Gastrocnemius medialis (tissue), 4 donors: ENCODE results near the gene GDF11. TPM values are rescaled to one million over a fixed set of nuclear protein-coding genes. Genes with fewer than 3 reads are reported as not detected.
A peak's percentile ranks its signal among the peaks of the same experiment; 100 is the strongest.

Experiments used
- ATAC-seq, 2 donors: fragments of 150-250 bp; one replicate each; pipeline ENCODE4 v1.9.1; 2016
- DNase-seq, 2 donors: peaks; one replicate each; pipeline ENCODE4 v3.0.0-alpha.2; 2019
- H3K27ac ChIP-seq, 4 donors: fragments of 200-600 bp; sonication (generic); 1 replicate in 1 of 4; 2 replicates in 3 of 4; pipeline ENCODE4 v1.5.1; 2016 to 2018; ENCODE audit warnings: mild to moderate bottlenecking in 2 of 4, moderate library complexity in 1 of 4
- H3K27me3 ChIP-seq, 3 donors: fragments of 200-600 bp; sonication (generic) in 2 of 3; 1 replicate in 1 of 3; 2 replicates in 2 of 3; pipeline versions ENCODE4 v1.5.1 to v1.6.0; 2016 to 2019; ENCODE audit warnings: mild to moderate bottlenecking in 1 of 3, moderate library complexity in 1 of 3
- H3K36me3 ChIP-seq, 2 donors: fragments of 200-600 bp; sonication (generic) in 1 of 2; one replicate each; pipeline ENCODE4 v1.5.1; 2017 to 2018
- H3K4me1 ChIP-seq, 2 donors: fragments of 200-600 bp; sonication (generic) in 1 of 2; one replicate each; pipeline ENCODE4 v1.5.1; 2016 to 2017; ENCODE audit warnings: mild to moderate bottlenecking in 2 of 2
- H3K4me3 ChIP-seq, 4 donors: fragments of 200-600 bp; sonication (generic) in 3 of 4; 1 replicate in 1 of 4; 2 replicates in 3 of 4; pipeline ENCODE4 v1.5.1; 2016 to 2019; ENCODE audit warnings: mild to moderate bottlenecking in 2 of 4
- H3K9me3 ChIP-seq, 3 donors: fragments of 200-600 bp; sonication (generic) in 2 of 3; 1 replicate in 1 of 3; 2 replicates in 2 of 3; pipeline ENCODE4 v1.5.1; 2016 to 2019
- POLR2A ChIP-seq, 2 donors: fragments of 450-650 bp; IDR thresholded peaks; one replicate each; pipeline ENCODE4 v1.6.1; 2017; ENCODE audit warnings: antibody characterized with exemption in 2 of 2, mild to moderate bottlenecking in 2 of 2, moderate library complexity in 2 of 2
- in situ Hi-C, 4 donors: fragments of 200-750 bp; cut with MboI; loops; one replicate each; pipeline versions ENCODE4 v1.15.0 to v1.8.0; 2017; ENCODE audit warnings: low sequenced_read_pairs in 4 of 4
- intact Hi-C: fragments of 100-400 bp; cut with DNase I; formaldehyde crosslinking; loops from one replicate; pipeline ENCODE4 v1.15.1; 2023; ENCODE audit warnings: low total_unique reads
- total RNA-seq, 4 donors: library from RNA; depleted of rRNA; stranded (reverse); fragments of >200 nt; gene quantifications; one replicate each; pipeline versions ENCODE4 v1.1.0 to v1.2.3, GENCODE V29; 2016
- TF ChIP-seq, protein P1 (sequence below), 5 experiments: fragments of 450-650 bp in 3 of 5; fragments of 200-600 bp in 2 of 5; sonication (generic) in 2 of 5; IDR thresholded peaks in 4 of 5; conservative IDR thresholded peaks in 1 of 5; 1 replicate in 4 of 5; 2 replicates in 1 of 5; pipeline ENCODE4 v1.5.1; 2016 to 2019; ENCODE audit warnings: antibody characterized with exemption in 5 of 5, mild to moderate bottlenecking in 3 of 5, moderate library complexity in 3 of 5

GDF11 gene
- total RNA-seq, 4 donors from 2014 or later, result 0.17 to 4.4 (median 1.1) TPM

DNA sequence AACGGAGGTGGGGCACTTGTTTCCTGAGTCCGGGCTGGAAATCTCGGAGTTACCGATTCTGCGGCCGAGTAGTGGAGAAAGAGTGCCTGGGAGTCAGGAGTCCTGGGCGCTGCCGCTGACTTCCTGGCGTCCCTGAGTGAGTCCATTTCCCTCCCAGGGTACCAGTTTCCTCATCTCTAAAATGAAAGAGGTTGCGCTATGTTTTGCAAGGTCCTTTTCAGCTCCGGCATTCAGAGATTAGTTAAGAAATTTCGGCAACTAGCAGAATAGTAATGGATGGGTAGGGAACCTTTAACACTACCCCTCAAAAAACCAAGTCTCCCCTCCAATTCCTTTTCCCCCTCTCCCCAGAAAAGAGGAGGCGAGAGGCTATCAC lies 26.4 kb upstream of the GDF11 start:
- in situ Hi-C loops (loop anchor here in 2 of 4 donors (5.0 to 25.0 kb wide), 2 partner anchors 39 to 1729 kb away; partner anchors contain the start of gene HOXC10 (in 1 of the 2)), intact Hi-C loops (loop anchor here (5.0 to 10.0 kb wide), 2 partner anchors 506 to 548 kb away; partner anchors contain the start of genes COQ10A, NABP2 and RNF41)
- Histone ChIP-seq H3K4me3 (peak overlapping the region; percentile 69 to 95 (median 81)), H3K27ac (peak overlapping the region; percentile 95 to 100 (median 99)), H3K36me3 (no peaks in the 10 kb centered on the region), H3K4me1 (peaks cover 78 to 86% of the 10 kb centered on the region in 2 donors), H3K9me3 (no peaks in the 10 kb centered on the region), H3K27me3 (no peaks in the 10 kb centered on the region)
- TF ChIP-seq, protein P1, sequence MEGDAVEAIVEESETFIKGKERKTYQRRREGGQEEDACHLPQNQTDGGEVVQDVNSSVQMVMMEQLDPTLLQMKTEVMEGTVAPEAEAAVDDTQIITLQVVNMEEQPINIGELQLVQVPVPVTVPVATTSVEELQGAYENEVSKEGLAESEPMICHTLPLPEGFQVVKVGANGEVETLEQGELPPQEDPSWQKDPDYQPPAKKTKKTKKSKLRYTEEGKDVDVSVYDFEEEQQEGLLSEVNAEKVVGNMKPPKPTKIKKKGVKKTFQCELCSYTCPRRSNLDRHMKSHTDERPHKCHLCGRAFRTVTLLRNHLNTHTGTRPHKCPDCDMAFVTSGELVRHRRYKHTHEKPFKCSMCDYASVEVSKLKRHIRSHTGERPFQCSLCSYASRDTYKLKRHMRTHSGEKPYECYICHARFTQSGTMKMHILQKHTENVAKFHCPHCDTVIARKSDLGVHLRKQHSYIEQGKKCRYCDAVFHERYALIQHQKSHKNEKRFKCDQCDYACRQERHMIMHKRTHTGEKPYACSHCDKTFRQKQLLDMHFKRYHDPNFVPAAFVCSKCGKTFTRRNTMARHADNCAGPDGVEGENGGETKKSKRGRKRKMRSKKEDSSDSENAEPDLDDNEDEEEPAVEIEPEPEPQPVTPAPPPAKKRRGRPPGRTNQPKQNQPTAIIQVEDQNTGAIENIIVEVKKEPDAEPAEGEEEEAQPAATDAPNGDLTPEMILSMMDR (IDR thresholded peaks at IDR 0.05 in 4 of 5, conservative IDR thresholded peaks at IDR 0.05 in 1 of 5), result no peak
- TF ChIP-seq POLR2A (IDR thresholded peaks at IDR 0.05), result peak in 1 of 2 donors; percentile 4
- DNase-seq (no peak), ATAC-seq (peak in 1 of 2 donors; percentile 4)

DNA sequence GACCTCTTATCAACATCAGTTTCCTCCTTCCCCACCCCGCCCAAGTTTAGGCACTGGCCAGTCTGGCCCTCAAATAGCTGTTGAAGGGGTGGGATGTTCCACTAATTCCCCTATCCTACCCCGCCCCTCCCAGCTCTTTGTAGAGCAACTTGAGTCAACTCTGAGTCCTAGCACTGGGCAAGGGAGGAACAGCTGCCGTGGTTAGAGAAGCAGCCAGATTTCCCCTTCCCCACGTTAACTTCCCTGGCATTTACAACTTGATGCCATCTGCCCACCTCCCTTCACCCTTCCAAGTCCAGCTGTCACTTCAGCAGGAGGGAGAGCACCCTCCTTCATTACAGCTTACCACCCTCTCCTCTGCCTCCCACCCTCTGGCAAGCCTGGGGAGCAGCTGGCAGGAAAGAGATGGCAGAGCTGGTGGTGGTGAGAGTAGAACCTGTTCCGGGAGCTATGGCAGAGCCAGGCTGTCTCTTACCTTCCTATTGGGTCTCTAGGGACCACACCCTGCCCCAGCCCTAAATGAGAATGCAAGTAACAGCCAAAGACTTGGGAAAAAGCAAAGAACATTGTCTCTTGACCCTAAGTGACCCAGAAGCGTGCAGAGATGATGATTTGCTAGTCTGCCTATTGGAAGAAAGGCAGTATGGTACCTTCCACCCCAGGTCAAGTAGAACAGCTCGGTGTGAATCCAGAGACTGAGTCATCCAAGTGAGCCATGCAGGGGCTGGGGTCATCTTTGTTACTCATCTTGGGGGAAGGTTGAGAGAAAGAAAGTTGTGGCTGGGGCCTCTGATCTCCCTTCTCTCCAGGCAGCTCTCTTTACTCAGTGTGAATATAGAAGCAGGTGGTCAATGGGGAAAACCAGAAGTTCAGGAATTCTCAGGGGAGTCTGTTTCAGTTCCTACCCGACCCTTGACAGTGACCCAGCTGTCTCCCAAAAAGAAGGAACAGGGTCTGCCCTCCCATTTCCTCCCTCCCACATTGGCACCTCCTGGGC lies 25.6 kb upstream of the GDF11 start:
- intact Hi-C loops (loop anchor here (5.0 to 10.0 kb wide), 2 partner anchors 505 to 547 kb away; partner anchors contain the start of genes COQ10A, NABP2 and RNF41), in situ Hi-C loops (loop anchor here in 2 of 4 donors (5.0 to 25.0 kb wide), 2 partner anchors 40 to 1730 kb away; partner anchors contain the start of gene HOXC10 (in 1 of the 2))
- no peak for ATAC-seq
- peak in 1 of 2 donors; percentile 49 for DNase-seq
- Histone ChIP-seq H3K27me3 (no peaks in the 10 kb centered on the region), H3K4me1 (peaks cover 74 to 83% of the 10 kb centered on the region in 2 donors), H3K4me3 (peak overlapping the region; percentile 69 to 95 (median 81)), H3K36me3 (no peaks in the 10 kb centered on the region), H3K27ac (peak overlapping the region; percentile 95 to 100 (median 99)), H3K9me3 (no peaks in the 10 kb centered on the region)
- no peak for TF ChIP-seq POLR2A (IDR thresholded peaks at IDR 0.05)
- TF ChIP-seq, protein P1 (IDR thresholded peaks at IDR 0.05 in 4 of 5, conservative IDR thresholded peaks at IDR 0.05 in 1 of 5), result no peak

DNA sequence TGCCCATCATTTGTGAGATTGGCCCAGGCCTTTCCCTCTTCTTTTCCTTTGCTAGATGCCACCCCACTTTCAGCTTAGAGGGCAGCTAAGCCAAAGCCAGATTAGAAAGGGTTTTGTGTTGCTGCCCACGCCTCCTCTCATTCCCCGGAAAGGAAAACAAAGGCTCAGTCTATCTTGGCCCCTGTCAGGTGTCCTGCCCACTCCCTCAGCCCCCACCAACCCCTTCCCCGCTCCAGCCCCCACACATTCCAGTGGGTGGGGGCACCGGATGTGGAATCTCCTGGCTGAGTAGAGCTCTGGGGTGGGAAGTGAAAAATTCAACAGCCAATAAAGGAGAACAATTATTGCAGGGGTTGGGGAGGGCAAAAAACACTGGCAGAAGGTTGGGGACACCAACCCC lies 24.9 kb upstream of the GDF11 start:
- H3K27me3 ChIP-seq, result no peaks in the 10 kb centered on the region
- peak overlapping the region; percentile 95 to 100 (median 99) for H3K27ac ChIP-seq
- peaks cover 67 to 75% of the 10 kb centered on the region in 2 donors for H3K4me1 ChIP-seq
- H3K36me3 ChIP-seq, result no peaks in the 10 kb centered on the region
- no peak for TF ChIP-seq POLR2A (IDR thresholded peaks at IDR 0.05)
- TF ChIP-seq, protein P1 (IDR thresholded peaks at IDR 0.05 in 4 of 5, conservative IDR thresholded peaks at IDR 0.05 in 1 of 5), result no peak
- no peaks in the 10 kb centered on the region for H3K9me3 ChIP-seq
- DNase-seq (no peak), ATAC-seq (no peak)
- in situ Hi-C loops (loop anchor here in 2 of 4 donors (5.0 to 25.0 kb wide), 2 partner anchors 41 to 1731 kb away; partner anchors contain the start of gene HOXC10 (in 1 of the 2)), intact Hi-C loops (loop anchor here (5.0 to 10.0 kb wide), 2 partner anchors 504 to 547 kb away; partner anchors contain the start of genes COQ10A, NABP2 and RNF41)
- H3K4me3 ChIP-seq, result peak overlapping the region in 1 of 4 donors; percentile 8

DNA sequence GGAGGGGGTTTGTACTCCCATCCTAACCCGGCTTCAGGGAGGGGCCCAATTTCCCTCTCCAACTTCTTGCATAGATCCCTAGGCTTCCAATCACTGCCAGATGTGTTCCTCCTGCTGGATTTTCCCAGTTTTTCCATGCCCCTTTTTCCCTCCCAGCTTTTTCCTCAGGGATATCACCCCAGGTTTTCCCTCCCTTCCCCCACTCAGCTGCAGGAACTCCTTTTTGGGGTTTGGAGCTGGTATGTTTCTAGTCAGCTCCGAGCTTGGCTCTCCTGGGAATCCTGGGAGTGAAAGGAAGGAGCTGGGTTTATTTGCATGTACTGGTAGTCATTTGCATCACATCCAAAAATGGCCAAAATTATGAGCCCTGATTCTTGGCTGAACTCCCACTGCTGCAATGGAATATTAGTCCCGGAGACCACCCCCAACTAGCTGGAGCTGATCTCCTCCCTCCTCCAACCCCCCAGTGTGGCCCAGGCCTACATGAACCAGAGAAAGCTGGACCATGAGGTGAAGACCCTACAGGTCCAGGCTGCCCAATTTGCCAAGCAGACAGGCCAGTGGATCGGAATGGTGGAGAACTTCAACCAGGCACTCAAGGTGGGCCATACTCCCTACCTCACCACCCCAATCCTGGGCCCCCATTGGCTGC lies 24.2 kb upstream of the GDF11 start:
- TF ChIP-seq POLR2A (IDR thresholded peaks at IDR 0.05), result no peak
- TF ChIP-seq, protein P1 (IDR thresholded peaks at IDR 0.05 in 4 of 5, conservative IDR thresholded peaks at IDR 0.05 in 1 of 5), result no peak
- Histone ChIP-seq H3K27me3 (no peaks in the 10 kb centered on the region), H3K4me1 (peaks cover 65 to 75% of the 10 kb centered on the region in 2 donors), H3K9me3 (no peaks in the 10 kb centered on the region), H3K36me3 (no peaks in the 10 kb centered on the region), H3K4me3 (no peak overlapping the region), H3K27ac (peak overlapping the region; percentile 95 to 100 (median 99))
- intact Hi-C loops, result loop anchor here (5.0 to 10.0 kb wide), 2 partner anchors 504 to 546 kb away; partner anchors contain the start of genes COQ10A, NABP2 and RNF41
- DNase-seq (no peak), ATAC-seq (no peak)
- in situ Hi-C loops, result loop anchor here in 2 of 4 donors (5.0 to 25.0 kb wide), 2 partner anchors 41 to 1731 kb away; partner anchors contain the start of gene HOXC10 (in 1 of the 2)
